Spleen (tissue), 13 donors: Measurements from ENCODE around the gene TIMP1. TPM values are rescaled to one million over a fixed set of nuclear protein-coding genes. Genes with fewer than 3 reads are reported as not detected.

Experiments
- DNase-seq: peaks from one replicate; pipeline ENCODE4 v3.0.0-alpha.2; 2020
- H3K27ac ChIP-seq, 8 donors: fragments of 200-600 bp; sonication (generic) in 7 of 8; 1 replicate in 4 of 8; 2 replicates in 4 of 8; pipeline versions ENCODE4 v1.5.0 to v1.8.0; 2016 to 2021; ENCODE audit warnings: inconsistent platforms in 4 of 8, mild to moderate bottlenecking in 4 of 8, moderate library complexity in 1 of 8
- H3K27me3 ChIP-seq, 7 donors: fragments of 200-600 bp; sonication (generic) in 6 of 7; replicated peaks in 1 of 7; 1 replicate in 4 of 7; 2 replicates in 3 of 7; pipeline versions ENCODE4 v1.5.0 to v1.8.0; 2016 to 2021; ENCODE audit warnings: inconsistent platforms in 3 of 7, mild to moderate bottlenecking in 1 of 7
- H3K36me3 ChIP-seq, 6 donors: fragments of 200-600 bp; sonication (generic) in 5 of 6; 1 replicate in 4 of 6; 2 replicates in 2 of 6; pipeline versions ENCODE4 v1.5.0 to v1.8.0; 2016 to 2021; ENCODE audit warnings: inconsistent platforms in 2 of 6
- H3K4me1 ChIP-seq, 6 donors: fragments of 200-600 bp; sonication (generic) in 5 of 6; 1 replicate in 3 of 6; 2 replicates in 3 of 6; pipeline versions ENCODE4 v1.5.0 to v1.8.0; 2016 to 2021; ENCODE audit warnings: inconsistent platforms in 3 of 6
- H3K4me3 ChIP-seq, 8 donors: fragments of 200-600 bp; sonication (generic) in 7 of 8; 1 replicate in 4 of 8; 2 replicates in 4 of 8; pipeline versions ENCODE4 v1.5.0 to v1.8.0; 2016 to 2021; ENCODE audit warnings: inconsistent platforms in 4 of 8, mild to moderate bottlenecking in 4 of 8, moderate library complexity in 2 of 8
- H3K9me3 ChIP-seq, 8 donors: fragments of 200-600 bp; sonication (generic) in 7 of 8; 1 replicate in 4 of 8; 2 replicates in 4 of 8; pipeline versions ENCODE4 v1.5.0 to v1.8.0; 2016 to 2021; ENCODE audit warnings: inconsistent platforms in 4 of 8
- CTCF ChIP-seq, 11 experiments: fragments of 200-600 bp in 7 of 11; fragments of 450-650 bp in 4 of 11; sonication (generic) in 4 of 11; IDR thresholded peaks in 8 of 11; conservative IDR thresholded peaks in 3 of 11; 1 replicate in 7 of 11; 2 replicates in 4 of 11; pipeline versions ENCODE4 v1.4.0 to v1.8.0; 2016 to 2021; ENCODE audit warnings: antibody characterized with exemption in 11 of 11, inconsistent platforms in 4 of 11, mild to moderate bottlenecking in 1 of 11
- POLR2A ChIP-seq, 3 donors: fragments of 450-650 bp; IDR thresholded peaks; one replicate each; pipeline ENCODE4 v1.5.1; 2017; ENCODE audit warnings: antibody characterized with exemption in 3 of 3, mild to moderate bottlenecking in 1 of 3
- POLR2AphosphoS5 ChIP-seq, 3 donors: sonication (generic); formaldehyde crosslinking; IDR thresholded peaks; one replicate each; pipeline ENCODE4 v1.5.1; 2017; ENCODE audit warnings: antibody characterized with exemption in 3 of 3
- WGBS, 5 donors: extraction: QIAGEN DNeasy Blood & Tissue Kit in 3 of 5; methylation state at CpG; one replicate each; pipeline versions ENCODE4 v1.1.5 to v1.1.7; 2013 to 2018; 5-methylcytosine and 5-hydroxymethylcytosine counted together
- intact Hi-C: fragments of 100-400 bp; cut with DNase I; formaldehyde crosslinking; loops from one replicate; pipeline ENCODE4 v1.15.0; 2023; ENCODE audit warnings: low total_unique reads
- long read RNA-seq, 2 donors: transcript quantifications; one replicate each; lab custom pipeline, GENCODE V29; 2026
- polyA plus RNA-seq, 3 donors: library from polyadenylated mRNA; stranded (reverse); fragments of 200-250 nt; gene quantifications; one replicate each; pipeline ENCODE4 v1.2.1, GENCODE V29; 2013
- total RNA-seq, 7 donors: library from RNA; depleted of rRNA in 3 of 7; stranded (reverse); fragments of >200 nt in 3 of 7; fragmentation: NEBNext Ultra II Directional in 4 of 7; extraction: Animal tissue kit (Norgen Biotek cat#: 25700) in 4 of 7; gene quantifications; one replicate each; pipeline versions ENCODE4 v1.1.0 to v1.2.1, GENCODE V29; 2016 to 2021
- donor health status: healthy with polysubstance abuse.
- donor health status: DM: no; HTN: no; CAD: no; lungs with moderate emphysema.
- donor health status: DM: no; HTN: no; CAD: no.
- donor health status: Bipolar disorder and iron deficiency.
- donor health status: healthy.
- donor health status: DM: no; HTN: no; CAD: no.
- donor health status: DM: yes; HTN: yes; CAD: no.

TIMP1 gene
- total RNA-seq (100 to 1,000 TPM; 137 to 293 (median 188) TPM), polyA plus RNA-seq (100 to 1,000 TPM in 2 of 3 donors, 10 to 100 TPM in 1; 86.8 to 220 (median 180) TPM)
- long read RNA-seq, donor 1, transcript TIMP1-201 (6 exons, 892 nt), result major isoform, 92 of 134 reads
- long read RNA-seq, donor 1, transcript TIMP1-204 (2 exons, 595 nt), result minor isoform, 7 of 134 reads
- long read RNA-seq, donor 1, partial matches to known transcripts, result 26 of 134 reads
- long read RNA-seq, donor 1, other reads (novel, unspliced or antisense), result 5 of 134 reads
- long read RNA-seq, donor 2, transcript TIMP1-201 (6 exons, 892 nt), result major isoform, 63 of 82 reads
- long read RNA-seq, donor 2, partial matches to known transcripts, result 17 of 82 reads
- long read RNA-seq, donor 2, other reads (novel, unspliced or antisense), result 0 of 82 reads

- Histone ChIP-seq H3K27me3 (peaks cover 0 to 3% (median 0%) of the 10 kb centered on the region in 7 donors), H3K4me1 (peaks cover 0 to 33% (median 8%) of the 10 kb centered on the region in 6 donors), H3K9me3 (no peaks in the 10 kb centered on the region), H3K4me3 (peak within 1 kb of the TSS; percentile 4 to 68 (median 31)), H3K27ac (peak within 1 kb of the TSS; percentile 29 to 89 (median 80)), H3K36me3 (peaks cover 0 to 24% (median 1%) of the 10 kb centered on the region in 6 donors)
- intact Hi-C loops, result no loop called here
- TF ChIP-seq CTCF (IDR thresholded peaks at IDR 0.05 in 8 of 11, conservative IDR thresholded peaks at IDR 0.05 in 3 of 11), result no peak
- TF ChIP-seq POLR2A (IDR thresholded peaks at IDR 0.05), result no peak
- TF ChIP-seq POLR2AphosphoS5 (IDR thresholded peaks at IDR 0.05), result peak; percentile 78 to 86 (median 84)
- DNase-seq, result peak; percentile 94
- 5 to 30% (median 9%) methylated on average over 12 to 28 of the region's 28 CpGs for WGBS, 5 donors
Measured at GRCh38 chrX:47581731-47582647, at the start of gene TIMP1. Gene TIMP1 (plus strand): TSS chrX:47582436. CDS start chrX:47583416, 980 bp downstream.

- no peak overlapping the region for H3K4me3 ChIP-seq
- H3K27ac ChIP-seq, result no peak overlapping the region
- intact Hi-C loops, result no loop called here
- no peaks in the 10 kb centered on the region for H3K9me3 ChIP-seq
- H3K36me3 ChIP-seq, result no peaks in the 10 kb centered on the region
- H3K4me1 ChIP-seq, result no peaks in the 10 kb centered on the region
- H3K27me3 ChIP-seq, result no peaks in the 10 kb centered on the region
- no peak for TF ChIP-seq POLR2A (IDR thresholded peaks at IDR 0.05)
- no peak for TF ChIP-seq POLR2AphosphoS5 (IDR thresholded peaks at IDR 0.05)
- no peak for TF ChIP-seq CTCF (IDR thresholded peaks at IDR 0.05 in 8 of 11, conservative IDR thresholded peaks at IDR 0.05 in 3 of 11)
- DNase-seq, result no peak
Measured at GRCh38 chrX:47539860-47540259, 42.4 kb upstream of the TIMP1 start.

GRCh38 chrX:47540754-47541538 is 41.3 kb upstream of the TIMP1 start:
- TF ChIP-seq CTCF (IDR thresholded peaks at IDR 0.05 in 8 of 11, conservative IDR thresholded peaks at IDR 0.05 in 3 of 11) (peak in 7 of 11 experiments; percentile 28 to 56 (median 43)), POLR2AphosphoS5 (IDR thresholded peaks at IDR 0.05) (peak in 1 of 3 donors; percentile 48), POLR2A (IDR thresholded peaks at IDR 0.05) (no peak)
- DNase-seq, result no peak
- H3K9me3 ChIP-seq, result no peaks in the 10 kb centered on the region
- no peak overlapping the region for H3K4me3 ChIP-seq
- H3K27ac ChIP-seq, result peak overlapping the region in 6 of 8 donors; percentile 5 to 55 (median 38)
- H3K27me3 ChIP-seq, result no peaks in the 10 kb centered on the region
- H3K4me1 ChIP-seq, result no peaks in the 10 kb centered on the region
- 34 to 48% (median 38%) methylated on average over 14 to 15 of the region's 15 CpGs for WGBS, 5 donors
- intact Hi-C loops, result no loop called here
- no peaks in the 10 kb centered on the region for H3K36me3 ChIP-seq
